Amniotic epithelial cell (primary cell): ENCODE results near the gene IDH3A.
"Not testable (repeated sequence)": the region's sequence is repeated elsewhere in the genome, so short reads cannot be mapped to it uniquely, and the experiment has no call there.

Source experiments
- DNase-seq: peaks from one replicate; pipeline ENCODE4 v3.0.0-alpha.2; 2010; ENCODE audit warnings: low read depth

Gene IDH3A

DNA sequence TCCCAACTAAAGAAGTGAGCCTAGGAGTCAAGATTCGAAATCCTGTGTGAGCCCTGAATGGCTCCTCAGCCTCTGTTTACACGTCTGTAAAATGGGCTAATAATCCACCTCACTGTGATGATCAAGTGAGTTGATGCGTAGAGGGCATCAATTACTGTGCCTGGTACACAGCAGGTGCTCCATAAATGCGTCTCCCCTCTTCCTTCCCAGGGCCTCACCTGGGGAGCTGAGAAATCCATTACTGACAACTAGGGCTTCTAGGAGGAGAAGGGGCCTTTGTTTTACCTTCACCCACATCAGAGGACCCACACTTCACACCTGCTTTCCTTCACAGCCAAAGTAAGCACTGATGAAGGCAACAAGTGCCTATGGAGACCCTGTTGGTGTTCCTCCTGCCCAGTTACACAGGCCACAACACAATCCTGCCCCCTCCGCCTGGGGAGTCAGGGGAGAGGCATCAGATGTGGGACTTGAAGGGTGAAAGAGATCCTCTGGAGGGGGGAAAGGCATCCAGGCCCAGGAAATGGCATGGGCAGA lies 19.3 kb upstream of the IDH3A start:
- no peak for DNase-seq

DNA sequence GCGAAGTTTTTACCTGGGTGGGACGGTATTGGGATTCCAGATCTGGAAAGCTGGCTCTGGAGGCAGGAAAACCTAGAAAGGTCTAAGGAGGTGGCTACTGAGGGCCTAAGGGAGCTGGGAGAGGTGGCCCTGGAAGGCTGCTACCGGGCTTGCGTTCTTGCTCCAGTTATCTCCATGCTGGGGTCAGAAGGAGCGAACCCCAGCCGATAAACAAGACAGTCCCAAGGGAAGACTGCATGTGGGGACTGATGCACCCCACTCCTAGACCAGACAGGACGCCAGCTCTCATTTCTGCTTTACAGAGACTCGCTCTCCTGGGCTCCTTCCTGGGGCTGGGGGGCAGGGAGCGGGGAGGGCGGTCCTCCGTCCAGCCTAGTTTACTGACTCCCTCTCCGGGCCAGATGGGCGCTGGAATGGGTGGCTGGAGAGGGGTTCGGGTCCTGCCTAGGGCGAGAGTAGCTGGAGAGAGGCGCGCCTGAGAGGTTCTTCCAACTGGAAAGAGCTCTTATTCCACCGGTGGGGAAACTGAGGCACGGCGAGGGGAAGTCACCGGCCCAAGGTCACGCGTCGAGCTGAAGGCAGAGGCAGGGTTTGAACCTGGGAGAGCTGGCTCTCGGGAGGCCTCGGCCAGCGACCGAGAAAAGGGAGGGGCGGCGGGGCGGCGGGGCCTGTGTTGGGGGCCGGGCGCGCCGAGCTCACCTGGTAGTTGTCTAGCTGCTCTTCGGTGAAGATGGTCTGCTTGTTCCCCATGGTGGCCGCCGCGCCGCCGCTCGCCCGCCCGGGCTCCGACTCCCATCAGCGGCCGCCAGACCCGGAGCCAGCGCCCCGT lies 18.5 kb upstream of the IDH3A start:
- DNase-seq, result no peak

DNA sequence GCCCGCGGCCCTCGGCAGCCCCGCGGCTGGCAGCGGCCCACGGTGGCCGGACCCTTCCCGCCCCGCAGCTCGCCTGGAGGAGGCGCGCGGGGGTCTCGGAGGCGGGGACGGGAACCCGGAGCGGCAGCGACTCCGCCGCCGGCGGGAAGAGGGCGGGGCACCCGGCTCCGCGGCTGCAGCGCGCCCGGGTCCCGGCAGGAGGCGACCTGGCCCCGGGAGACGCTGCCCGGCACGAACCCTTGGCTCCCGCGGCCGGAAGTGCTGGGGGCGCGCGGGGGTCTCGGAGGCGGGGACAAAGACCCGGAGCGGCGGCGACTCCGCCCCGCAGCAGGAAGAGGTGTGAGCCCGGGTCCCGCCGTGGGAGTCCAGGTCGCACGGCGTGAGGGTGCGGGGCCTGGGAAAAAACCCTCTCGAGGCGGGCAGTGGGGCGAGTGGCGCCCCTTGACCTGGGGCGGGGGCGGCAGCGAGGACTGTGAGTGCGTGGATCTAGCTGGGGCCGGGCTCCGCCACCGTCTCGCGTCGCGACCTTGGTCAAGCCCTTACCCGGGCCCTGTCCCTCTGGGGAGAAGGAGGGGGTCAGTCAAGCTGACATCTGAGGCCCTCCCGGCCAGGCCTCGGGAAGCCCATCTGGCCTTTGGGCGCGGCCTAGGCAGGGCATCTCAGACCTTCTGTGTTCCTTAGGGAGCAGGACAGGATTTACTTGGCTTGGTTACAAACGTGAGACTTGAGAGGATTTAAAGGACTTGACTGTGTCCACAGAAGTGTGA lies 17.7 kb upstream of the IDH3A start, which contains the start of gene CIB2:
Gene CIB2 (minus strand): TSS at position 151 of the 767 bp plus-strand sequence. CDS start 230 bp downstream, outside the sequence.
- peak; percentile 23 for DNase-seq

DNA sequence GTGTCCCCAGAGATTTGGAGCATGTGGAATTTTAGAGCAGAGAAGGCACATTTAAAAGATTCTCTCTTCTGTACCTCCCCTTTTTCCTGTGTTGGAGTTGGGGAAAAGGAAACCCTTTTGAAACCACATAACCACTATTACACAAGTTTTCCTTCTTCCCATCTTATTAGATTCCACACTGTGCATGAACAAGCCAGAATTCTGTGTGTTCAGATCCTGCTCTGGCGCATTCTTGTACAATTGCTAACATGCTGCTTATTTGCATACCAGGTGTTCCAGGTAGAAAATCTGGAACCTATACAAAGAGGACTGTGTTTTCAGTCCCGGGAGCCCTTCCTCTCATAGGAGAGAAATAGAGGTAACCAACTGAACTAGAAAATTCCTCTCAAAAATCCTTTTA lies 15.4 kb upstream of the IDH3A start:
- DNase-seq, result no peak

DNA sequence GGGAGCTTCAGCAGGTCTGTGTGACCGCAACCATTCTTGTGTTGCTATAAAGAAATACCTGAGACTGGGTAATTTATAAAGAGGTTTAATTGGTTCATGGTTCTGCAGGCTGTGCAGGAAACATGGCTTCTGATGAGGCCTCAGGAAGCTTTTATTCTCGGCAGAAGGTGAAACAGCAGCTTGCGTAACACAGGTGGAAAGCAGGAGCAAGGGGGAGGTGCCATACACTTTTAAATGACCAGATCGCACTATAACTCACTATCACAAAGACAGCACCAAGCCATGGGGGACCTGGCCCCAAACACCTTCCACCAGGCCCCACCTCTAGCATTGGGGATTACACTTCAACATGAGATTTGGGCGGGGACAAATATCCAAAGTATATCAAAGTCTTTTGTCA lies 9.6 kb upstream of the IDH3A start:
- DNase-seq, result no peak

DNA sequence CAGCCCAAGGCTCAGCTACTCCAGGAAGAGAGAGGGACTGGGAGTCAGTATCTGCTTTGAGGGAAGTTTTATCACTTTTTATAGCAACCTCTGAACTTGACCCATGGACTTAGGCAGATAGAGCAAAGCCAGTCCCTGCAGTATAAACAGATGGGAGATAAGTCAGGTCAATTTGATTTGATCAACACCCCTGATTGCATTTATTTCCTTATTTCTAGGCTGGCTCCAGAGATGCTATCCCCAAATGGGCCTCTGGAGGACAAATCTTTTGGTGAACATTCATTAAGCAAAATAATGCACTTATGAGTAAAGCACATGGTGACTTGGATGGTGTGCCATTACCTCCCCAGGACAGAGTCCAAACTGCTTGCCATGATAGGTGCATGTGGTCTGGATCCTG lies 8.9 kb upstream of the IDH3A start:
- DNase-seq, result no peak

DNA sequence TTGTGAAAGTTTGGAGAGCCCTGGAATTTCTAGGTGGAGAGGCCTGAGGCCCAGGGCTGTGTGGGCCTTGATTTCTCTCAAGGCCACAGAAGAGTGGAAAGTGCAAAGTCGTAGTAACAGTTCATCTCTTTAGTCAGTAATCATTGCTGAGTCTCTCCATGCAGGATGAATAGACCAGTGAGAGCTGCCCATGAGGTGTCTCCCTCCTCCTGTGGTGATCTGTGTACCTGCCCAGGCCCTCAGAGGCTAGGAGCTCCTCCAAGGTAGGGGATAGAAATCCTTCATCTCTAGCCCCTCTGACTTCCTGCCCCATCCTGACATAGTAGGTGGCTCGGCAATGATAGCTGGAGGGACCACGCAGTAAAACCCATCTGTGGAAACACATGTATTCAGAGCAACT lies 6.8 kb upstream of the IDH3A start:
- DNase-seq, result no peak

DNA sequence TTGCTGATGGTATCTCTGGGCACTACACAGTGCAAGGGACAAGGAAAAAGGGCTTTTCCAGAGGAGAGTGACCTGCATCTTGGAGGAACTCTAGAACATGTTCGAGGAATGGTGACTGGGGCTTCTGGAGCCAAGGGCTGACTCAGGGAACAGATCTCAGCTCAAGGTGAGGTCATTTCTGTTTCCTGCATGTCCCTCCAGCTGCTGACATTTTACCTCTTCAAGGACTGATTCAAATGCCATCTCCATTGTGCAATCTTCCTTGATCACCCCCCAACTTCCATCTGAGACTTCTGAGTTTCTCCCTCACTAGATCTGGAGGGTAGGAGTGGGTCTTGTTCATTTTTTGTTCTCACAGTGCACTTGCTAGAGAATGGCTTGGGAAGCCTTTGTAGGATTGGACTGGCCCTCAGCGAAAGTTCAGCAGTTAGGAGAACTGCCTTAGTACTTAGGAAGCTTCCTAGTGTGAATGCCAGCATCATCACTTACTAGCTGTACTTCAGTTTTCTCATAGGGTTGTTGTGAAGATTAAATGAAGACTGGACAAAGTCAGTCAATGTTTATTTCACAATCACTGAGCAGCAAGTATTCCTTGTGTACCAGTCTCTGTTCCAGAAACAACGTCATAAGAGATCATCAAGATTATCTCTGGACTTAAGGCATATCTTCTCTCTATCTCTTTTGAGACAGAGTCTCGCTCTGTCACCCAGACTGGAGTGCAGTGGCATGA lies 2.6 kb upstream of the IDH3A start:
- DNase-seq, result peak; percentile 81

DNA sequence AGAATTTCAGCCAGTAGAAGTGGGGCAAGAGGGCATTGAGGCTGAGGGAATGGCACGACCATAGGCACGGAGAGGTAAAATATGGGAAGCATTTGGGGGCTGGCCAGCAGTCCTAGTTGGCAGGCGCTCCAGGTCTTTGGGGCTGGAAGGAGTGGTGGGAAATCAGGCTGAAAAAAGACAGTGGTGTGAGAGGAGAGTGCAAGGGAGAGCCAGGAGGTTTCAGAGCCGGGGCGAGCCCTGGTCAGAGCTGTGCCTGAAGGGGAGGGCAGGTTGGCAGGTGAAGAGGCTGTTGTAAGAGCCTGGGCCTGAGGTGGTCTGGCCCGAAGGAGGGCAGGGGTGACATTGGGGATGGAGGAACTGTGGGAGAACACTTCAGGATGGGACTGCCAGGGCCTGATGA lies 1.6 kb upstream of the IDH3A start:
- DNase-seq, result no peak

DNA sequence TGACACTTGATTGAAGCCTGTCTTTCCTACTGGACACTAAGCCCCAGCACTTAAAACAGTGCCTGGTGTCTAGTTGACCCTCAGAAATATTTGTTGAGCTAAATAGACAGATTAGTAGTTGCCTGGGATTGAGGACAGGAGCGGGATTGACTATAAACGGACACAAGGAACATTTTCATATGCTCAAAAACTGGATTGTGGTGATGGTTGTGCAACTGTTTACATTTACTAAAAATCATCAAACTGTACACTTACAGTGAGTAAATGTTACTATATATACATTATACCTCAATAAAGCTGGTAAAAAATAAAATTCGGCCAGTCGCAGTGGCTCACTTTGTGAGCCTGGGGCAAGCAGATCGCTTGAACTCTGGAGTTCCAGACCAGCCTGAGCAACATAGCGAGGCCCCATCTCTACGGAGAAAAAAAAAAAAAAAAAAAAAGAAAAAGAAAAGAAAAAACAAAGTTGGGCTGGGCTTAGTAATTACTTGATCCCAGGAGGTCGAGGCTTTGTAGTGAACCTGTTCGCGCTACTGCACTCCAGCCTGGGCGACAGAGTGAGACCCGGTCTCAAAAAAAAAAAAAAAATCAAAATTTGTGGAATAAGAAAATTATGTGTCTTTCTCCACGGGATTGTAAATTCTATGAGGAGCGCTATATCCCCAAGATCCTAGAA lies 632 bp upstream of the IDH3A start:
- DNase-seq, result no peak

DNA sequence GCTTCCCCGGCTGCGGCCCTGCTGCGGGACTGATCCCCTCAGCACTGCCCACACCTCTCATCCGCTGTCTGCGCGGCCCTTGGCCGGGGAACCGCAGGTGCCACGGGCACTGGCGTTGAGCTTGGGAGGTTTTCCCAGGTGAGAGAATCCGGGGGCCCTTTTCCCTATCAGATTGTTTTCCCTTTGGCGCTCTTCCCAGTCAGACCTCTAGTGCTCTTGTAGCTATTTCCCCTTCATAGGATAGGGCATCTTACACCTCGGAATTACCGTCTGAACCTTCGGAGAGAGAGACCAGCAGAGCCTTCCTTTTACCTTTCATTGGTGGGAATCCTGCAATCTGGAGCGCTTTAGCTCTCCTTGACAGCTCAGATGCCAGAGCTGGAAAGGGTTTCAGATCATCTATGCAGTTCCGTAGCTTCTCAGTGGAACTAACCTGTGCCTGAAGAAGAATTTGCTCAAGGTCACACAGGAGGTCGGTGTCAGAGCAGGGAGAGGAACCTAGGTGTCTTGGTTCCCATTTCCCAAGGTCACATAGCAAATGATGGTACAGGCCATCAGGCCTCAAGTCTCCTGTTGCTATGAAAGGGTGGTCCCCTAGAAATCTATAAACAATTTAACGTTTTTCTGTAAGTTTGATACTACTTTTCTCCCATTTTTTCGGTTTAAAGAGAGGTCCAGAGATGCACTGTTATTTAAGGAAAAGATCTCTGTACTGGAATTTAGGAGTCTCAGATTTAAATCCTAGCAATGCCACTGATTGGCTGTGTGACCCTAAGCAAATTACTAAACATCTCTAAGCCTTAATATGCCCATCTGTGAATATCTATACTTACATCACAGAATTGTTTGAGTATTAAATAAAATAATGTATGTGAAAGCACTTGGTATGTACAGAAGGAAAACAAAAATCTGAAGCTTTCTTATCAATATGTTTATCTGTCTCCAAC lies 916 bp downstream of the IDH3A start:
- peak; percentile 8 for DNase-seq

DNA sequence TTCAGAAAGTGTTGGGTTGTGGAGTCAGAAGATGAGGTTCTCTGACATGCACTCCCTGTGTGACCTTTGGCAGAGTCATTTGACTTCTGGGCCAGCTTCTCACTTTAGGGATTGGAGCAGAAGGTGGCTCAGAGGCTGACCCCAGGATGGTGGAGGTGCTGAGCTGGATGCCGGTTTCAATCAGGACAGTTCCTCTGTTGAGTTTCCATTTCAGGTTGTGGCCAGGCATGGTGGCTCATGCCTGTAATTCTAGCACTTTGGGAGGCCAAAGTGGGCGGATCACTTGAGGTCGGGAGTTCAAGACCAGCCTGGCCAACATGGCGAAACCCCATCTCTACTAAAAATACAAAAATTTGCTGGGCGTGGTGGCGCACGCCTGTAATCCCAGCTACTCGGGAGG lies 1.9 kb downstream of the IDH3A start:
- not testable (repeated sequence) for DNase-seq

DNA sequence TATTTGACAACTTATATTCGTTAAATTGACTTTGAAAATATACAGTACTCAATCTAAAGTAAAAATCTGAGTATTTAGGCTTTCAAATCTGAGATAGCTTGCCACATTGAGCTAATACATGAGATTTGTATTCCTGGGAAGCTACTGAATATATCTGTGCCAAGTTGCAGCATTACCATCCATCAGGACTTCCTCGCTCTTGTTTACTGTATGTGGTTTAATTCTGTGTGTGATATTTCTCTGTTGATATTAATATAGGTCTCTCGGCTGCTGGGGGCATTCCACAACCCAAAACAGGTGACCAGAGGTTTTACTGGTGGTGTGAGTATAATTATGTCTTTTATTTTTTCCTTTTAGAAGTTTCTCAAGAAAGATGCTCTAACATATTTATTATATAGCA lies 5.8 kb downstream of the IDH3A start:
- no peak for DNase-seq

DNA sequence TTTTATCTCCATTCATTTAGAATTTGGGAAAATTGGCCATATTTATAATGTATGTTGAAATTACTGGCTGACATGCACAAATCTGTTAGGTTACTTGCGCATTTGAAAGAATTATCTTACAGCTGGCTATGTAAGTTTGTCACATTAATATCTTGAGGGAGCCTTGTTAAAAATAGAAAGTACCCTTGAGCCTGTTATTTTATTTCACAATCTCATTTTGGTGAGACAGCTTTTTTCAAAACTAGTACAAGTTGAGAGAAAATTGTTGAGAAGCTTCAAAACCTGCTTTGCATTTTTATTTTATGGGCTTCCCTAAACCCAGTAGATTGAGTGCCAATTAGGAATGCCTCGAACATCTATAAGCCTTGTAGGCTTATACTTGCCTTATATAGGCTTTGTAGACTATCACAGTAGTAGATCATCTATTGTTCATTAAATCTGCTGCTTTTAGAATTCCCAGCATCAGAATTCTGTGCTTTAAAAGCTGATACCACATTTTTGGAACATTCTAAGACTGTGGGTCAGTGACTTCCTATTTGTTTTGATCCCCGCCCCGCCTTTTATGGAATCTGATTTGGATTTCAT lies 6.3 kb downstream of the IDH3A start:
- no peak for DNase-seq

DNA sequence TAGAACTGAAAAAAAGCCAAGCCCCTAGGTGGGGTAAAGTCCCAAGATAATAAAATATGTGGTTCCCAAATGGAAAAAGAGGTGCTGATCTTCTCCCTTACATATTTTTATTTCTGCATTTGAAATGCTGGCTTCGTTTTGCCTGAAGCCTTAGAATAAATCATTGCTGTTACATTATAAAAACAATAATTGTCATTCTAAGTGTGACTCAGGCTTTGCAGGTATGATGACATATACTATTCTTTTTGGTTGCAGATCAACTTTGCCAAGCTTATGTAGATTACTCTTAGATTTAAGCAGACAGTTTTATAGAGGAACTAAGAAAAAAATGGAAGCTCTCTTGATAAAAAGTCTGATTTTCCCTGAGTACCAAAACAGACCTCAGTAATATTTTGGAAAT lies 7.5 kb downstream of the IDH3A start:
- no peak for DNase-seq

DNA sequence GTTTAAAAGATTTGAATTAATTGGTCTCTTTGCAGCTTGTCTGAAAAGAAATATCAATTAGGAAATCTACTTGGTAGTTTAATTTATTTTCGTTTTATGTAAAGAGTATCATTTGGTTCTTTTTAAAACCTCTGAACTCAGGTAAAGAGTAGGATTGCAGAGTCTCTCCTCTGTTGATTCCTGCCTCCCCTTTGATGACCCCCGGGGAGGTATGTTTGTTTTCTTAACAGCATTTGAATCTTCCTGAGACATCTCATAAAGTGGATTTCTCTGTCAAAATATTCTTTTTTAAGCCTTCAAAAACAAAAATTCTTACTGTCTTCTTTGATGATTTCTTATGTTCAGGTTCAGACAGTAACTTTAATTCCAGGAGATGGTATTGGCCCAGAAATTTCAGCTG lies 8.0 kb downstream of the IDH3A start:
- DNase-seq, result no peak

DNA sequence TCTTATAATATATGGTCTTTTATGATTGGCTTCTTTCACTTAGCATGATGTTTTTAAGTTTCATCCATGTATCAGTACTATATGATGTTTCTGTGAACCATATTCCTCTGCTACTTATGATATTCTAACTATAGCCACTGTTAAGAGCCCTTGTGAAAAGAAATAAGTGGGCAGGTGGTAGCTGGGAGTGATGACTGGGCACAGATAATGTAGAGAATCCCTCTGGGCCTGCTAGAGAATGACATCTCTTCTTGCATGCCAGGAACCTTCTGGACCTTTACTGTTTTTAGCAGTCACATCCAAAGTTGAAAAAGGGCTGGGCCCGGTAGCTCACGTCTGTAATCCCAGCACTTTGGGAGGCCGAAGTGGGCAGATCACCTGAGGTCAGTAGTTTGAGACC lies 10.2 kb downstream of the IDH3A start:
- no peak for DNase-seq

DNA sequence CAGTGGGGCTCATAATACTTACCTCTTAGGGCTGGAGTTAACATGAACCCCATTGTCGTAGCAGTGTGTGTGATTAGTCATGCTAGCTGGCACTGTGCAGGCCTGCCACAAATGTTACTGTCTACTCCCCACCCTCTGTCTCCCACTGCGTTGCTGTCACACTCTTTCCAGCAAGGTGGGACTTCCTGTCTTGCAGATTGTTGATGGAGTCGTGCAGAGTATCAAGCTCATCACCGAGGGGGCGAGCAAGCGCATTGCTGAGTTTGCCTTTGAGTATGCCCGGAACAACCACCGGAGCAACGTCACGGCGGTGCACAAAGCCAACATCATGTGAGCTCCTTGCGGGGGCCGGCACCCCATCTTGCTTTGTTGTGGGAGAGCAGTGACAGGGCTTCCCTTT lies 12.9 kb downstream of the IDH3A start:
- no peak for DNase-seq

DNA sequence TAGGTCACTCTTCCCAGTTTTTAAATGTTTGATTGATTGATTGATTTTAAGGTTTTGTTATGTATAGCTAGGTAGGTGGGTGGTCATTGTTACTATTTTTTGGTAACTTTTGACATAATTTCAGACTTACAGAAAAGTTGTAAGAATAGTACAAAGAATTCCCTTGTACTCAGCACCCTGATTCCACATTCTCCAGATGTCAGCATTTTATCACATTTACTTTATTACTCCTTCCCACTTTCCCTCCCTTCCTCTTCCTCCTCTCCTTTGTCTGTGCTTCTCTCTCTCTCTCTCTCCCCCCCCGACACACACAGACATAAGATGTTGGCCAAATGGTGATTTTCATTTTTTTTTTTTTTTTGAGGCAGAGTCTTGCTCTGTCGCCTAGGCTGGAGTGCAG lies 14.8 kb downstream of the IDH3A start:
- no peak for DNase-seq

DNA sequence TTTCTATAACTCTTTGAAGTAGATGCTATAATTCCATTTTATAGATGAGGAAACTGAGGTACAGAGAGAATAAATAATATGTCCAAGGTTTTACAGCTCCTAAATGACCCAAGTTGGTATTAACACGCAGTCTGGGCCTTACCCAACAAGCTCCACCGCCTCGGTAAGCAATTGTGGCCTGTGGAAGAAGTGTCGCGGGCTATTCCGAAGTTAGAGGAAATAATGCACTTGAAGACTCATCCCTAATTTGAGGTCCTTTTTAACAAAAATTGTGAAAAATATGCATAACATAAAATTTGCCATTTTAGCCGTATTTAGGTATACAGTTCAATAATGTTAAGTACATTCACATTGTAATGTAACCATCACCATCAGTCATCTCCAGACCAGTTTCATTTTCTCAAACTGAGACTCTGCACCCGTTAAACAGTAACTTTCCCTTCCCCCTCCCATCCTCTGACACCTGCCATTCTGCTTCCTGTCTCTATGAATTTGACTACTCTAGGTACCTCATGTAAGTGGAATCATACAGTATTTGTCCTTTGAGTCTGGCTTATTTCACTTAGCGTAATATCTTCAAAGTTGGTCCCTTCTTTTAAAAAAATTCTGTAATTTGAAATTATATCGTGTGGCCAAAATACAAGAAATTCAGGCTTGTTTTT lies 18.2 kb downstream of the IDH3A start:
- DNase-seq, result no peak
